Subcutaneous adipose tissue (tissue), 4 donors: ENCODE measurements around the gene KDM2B. TPM values are rescaled to one million over a fixed set of nuclear protein-coding genes. Genes with fewer than 3 reads are reported as not detected.

ENCODE experiments used
- total RNA-seq, 4 donors: library from RNA; depleted of rRNA; stranded (reverse); fragments of >200 nt; gene quantifications; one replicate each; pipeline ENCODE4 v1.1.0, GENCODE V29; 2016
- TF ChIP-seq, protein P1 (sequence below): fragments of 450-650 bp; IDR thresholded peaks from one replicate; pipeline ENCODE4 v1.5.1; 2016; ENCODE audit warnings: low read depth, mild to moderate bottlenecking, control low read depth, antibody characterized with exemption, moderate library complexity

Gene KDM2B
- total RNA-seq, 4 donors from 2014 or later, result 13.9 to 22.6 (median 16.2) TPM

DNA sequence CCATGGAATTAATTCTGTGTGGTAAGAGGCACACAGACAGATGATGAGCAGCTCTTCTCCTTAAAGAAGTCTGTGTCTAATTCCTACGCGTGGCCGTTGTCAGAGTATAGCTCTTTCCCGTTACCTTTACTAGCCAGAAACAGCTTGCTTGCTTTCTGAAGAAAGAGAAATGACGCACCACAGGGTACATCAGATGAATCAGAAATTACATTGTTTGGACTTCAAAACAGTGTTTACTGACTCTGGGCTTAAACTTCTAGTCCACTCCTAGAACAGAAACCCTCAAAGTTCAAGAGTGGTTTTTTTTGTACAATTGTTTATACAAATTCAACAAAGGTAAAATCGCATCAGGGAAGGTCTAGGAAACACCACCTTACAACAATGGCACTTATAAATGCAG lies 151.9 kb downstream of the KDM2B start:
- TF ChIP-seq, protein P1, sequence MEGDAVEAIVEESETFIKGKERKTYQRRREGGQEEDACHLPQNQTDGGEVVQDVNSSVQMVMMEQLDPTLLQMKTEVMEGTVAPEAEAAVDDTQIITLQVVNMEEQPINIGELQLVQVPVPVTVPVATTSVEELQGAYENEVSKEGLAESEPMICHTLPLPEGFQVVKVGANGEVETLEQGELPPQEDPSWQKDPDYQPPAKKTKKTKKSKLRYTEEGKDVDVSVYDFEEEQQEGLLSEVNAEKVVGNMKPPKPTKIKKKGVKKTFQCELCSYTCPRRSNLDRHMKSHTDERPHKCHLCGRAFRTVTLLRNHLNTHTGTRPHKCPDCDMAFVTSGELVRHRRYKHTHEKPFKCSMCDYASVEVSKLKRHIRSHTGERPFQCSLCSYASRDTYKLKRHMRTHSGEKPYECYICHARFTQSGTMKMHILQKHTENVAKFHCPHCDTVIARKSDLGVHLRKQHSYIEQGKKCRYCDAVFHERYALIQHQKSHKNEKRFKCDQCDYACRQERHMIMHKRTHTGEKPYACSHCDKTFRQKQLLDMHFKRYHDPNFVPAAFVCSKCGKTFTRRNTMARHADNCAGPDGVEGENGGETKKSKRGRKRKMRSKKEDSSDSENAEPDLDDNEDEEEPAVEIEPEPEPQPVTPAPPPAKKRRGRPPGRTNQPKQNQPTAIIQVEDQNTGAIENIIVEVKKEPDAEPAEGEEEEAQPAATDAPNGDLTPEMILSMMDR, result no peak

DNA sequence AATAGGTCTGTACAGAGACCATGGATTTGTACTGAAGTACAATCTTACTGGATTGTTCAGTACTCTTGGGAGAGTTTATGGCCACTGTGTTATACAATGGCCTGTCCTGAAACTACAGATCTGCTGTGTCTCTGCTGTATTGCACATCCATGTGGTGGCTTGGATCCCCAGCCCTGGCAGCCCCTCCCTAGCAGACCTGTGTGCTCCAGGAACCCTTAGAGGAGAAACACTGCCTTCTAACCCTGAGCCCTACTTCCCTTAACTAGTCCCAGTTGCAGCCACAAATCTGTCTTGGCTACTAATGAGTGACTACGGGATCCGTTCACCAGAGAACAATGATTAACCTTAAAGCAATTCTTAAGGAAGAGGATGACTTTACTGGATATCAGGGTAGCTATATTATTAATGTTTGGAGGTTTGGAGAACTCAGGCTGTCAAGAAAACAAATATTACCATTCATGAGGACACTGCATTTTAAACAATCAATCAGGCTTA lies 153.2 kb downstream of the KDM2B start:
- TF ChIP-seq, protein P1, result no peak

DNA sequence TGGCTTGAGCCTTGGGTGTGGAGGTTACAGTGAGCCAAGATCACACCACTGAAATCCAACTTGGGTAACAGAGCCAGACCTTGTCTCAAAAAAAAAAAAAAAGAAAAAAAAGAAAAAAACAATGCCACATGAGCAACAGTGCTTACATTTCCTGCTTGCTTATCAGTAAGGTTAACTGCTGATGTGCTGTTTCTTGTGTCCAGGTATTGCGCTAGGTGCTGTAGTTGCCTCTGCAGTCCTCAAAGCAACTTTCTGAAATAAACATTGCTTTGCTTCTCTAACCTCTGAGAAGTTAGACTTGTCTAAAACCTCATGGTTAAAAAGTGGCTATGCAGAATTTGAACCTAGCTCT lies 156.2 kb downstream of the KDM2B start:
- TF ChIP-seq, protein P1, result no peak

DNA sequence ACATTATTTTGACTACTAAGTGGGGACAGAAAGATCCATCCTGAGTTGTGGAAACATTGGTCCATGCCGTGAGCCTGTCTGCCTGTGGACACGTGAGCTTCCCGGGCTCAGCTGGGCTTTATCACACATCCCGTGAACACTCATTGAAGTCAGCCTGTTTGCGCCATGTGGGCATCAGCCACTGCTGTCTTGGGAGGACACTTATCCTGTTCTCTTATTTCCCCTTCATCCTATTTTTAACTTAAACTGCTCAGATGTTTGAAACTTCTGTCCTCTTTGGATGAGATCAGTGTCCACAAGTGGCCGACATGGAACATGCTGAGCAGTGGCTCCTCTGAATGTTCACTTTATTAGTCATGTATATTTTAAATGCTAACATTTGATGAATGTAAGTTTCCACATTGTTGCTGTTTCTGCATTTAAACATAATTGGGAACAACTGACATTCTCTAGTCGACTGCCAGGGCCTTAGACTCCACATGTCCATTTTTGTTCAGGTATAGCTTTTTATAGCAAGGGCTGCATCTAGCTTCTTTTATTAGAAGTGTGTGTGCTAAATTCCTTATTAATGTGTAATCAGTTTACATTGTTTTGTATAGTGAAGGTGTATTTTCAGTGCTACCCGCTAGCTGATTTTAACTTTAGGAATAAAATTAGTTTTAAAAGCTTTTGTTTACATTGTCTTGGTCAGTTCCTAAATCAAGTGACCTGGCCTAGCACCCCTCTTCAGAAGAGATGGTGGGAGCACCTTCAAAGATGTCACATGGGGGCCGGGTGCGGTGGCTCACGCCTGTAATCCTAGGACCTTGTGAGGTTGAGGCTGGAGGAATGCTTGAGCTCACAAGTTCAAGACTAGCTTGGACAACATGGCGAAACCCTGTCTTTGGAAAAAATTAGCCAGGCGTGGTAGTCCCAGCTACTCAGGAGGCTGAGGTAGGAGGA lies 156.9 kb downstream of the KDM2B start:
- TF ChIP-seq, protein P1, result no peak

DNA sequence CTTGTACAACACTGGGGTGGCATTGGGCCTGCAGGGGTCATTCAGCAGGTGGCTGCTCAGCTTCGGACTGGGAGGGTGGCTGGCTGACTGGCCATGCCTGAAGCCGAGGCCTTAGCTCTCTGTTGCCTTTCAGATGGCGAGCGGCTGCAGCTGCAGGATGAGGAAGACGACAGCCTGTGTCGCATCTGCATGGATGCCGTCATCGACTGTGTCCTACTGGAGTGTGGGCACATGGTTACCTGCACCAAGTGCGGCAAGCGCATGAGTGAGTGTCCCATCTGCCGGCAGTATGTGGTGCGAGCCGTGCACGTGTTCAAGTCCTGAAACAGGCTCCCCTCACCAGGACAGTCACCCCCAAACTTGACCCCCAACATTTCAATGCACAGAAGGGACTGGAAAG lies 157.6 kb downstream of the KDM2B start:
- TF ChIP-seq, protein P1, result no peak

DNA sequence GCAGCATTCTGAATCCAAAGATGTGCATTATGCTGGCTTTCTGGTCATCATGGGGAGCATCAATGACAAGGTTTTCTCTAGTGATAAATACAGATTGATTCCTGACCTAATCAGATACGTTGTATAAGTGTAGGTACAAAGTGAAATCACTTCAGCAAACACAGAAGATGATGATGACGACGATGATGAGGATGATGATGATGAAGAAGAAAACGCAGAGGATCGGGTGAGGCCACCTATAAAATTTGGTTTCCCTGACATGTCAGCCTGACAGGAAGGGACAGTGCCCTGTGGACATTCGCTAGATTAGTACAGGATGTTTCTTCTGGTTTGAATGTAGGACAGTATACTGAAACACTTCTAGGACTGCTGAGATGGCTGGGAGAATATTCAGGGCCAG lies 160.7 kb downstream of the KDM2B start:
- TF ChIP-seq, protein P1, result no peak

DNA sequence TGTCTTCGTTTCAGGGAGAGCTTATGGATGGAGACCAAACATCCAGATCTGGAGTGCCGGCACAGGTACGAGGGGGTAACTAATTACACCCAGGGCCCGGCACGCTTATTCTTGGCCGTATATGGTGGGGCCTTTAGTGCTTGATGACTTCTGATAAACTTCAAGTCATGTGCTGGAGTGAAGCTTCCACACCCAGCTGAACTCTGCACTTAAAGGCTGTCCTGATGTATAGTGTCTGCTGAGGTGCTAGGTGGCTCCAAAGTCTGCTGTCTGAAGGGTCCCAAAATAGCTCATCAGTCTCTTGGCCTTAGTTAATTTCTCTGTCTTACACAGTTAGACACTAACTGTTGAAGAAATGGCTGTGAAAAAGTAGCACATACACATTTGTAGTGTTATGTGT lies 163.0 kb downstream of the KDM2B start:
- TF ChIP-seq, protein P1, result no peak
